HG03060 (cell line): ENCODE results near the gene CDH22.

Experiments used
- ATAC-seq: cut with Tn5 transposase; IDR thresholded peaks from one replicate; pipeline ENCODE4 v1.9.1; 2021; ENCODE audit warnings: low read depth, moderate number of reproducible peaks; ENCODE audit not compliant: unreplicated experiment

CDH22 gene

GRCh38 chr20:46324379-46324778 is 16.1 kb upstream of the CDH22 start:
- no peak for ATAC-seq

- ATAC-seq: no peak
Observed at GRCh38 chr20:46323557-46323956, 15.3 kb upstream of the CDH22 start.

GRCh38 chr20:46322641-46323040 is 14.3 kb upstream of the CDH22 start:
- ATAC-seq: no peak

GRCh38 chr20:46317685-46318177 is 9.4 kb upstream of the CDH22 start:
- no peak for ATAC-seq

GRCh38 chr20:46316984-46317684 is 8.8 kb upstream of the CDH22 start:
- ATAC-seq: no peak

- ATAC-seq: no peak
Observed at GRCh38 chr20:46315311-46315710, 7.0 kb upstream of the CDH22 start.

GRCh38 chr20:46312945-46313861 is 4.9 kb upstream of the CDH22 start:
- ATAC-seq: no peak

- ATAC-seq: no peak
Observed at GRCh38 chr20:46312075-46312944, 4.0 kb upstream of the CDH22 start.

- no peak for ATAC-seq
Observed at GRCh38 chr20:46311719-46312074, 3.4 kb upstream of the CDH22 start.

- ATAC-seq: no peak
Observed at GRCh38 chr20:46311039-46311650, 2.8 kb upstream of the CDH22 start.

- ATAC-seq: no peak
Observed at GRCh38 chr20:46309945-46310344, 1.6 kb upstream of the CDH22 start.

GRCh38 chr20:46307999-46308257 is 370 bp downstream of the CDH22 start:
- no peak for ATAC-seq

- no peak for ATAC-seq
Observed at GRCh38 chr20:46307139-46307998, 929 bp downstream of the CDH22 start.

- ATAC-seq: no peak
Observed at GRCh38 chr20:46306743-46307138, 1.6 kb downstream of the CDH22 start.

- no peak for ATAC-seq
Observed at GRCh38 chr20:46305973-46306360, 2.3 kb downstream of the CDH22 start.

GRCh38 chr20:46305331-46305972 is 2.8 kb downstream of the CDH22 start:
- no peak for ATAC-seq

GRCh38 chr20:46304852-46305251 is 3.4 kb downstream of the CDH22 start:
- no peak for ATAC-seq

- no peak for ATAC-seq
Observed at GRCh38 chr20:46304361-46304760, 3.9 kb downstream of the CDH22 start.
